ENCODE data around the gene JAK1. TPM values are rescaled to one million over a fixed set of nuclear protein-coding genes. Genes with fewer than 3 reads are reported as not detected.

JAK1 gene
- total and polyA plus RNA-seq, 2 of the 8 experiments (the other 6 are each of a cell fraction or from before 2014, with no cell fraction given), result 7.8 to 24.5 TPM

GRCh38 chr1:64798872-64799271, 167.5 kb downstream of the JAK1 start (continued):
- TF ChIP-seq RAD21 (IDR thresholded peaks at IDR 0.05 in 1 of 2, conservative IDR thresholded peaks at IDR 0.05 in 1 of 2; ENCODE audit: low read depth in 2 of 2, low read length in 2 of 2) (no peak), CTBP2 (IDR thresholded peaks at IDR 0.05; ENCODE audit: borderline replicate concordance, insufficient read depth, insufficient read length, low read length) (no peak), RNF2 (IDR thresholded peaks at IDR 0.05; ENCODE audit: borderline replicate concordance, low read depth, low read length, missing control alignments, poor library complexity, severe bottlenecking) (no peak), SUZ12 (IDR thresholded peaks at IDR 0.05; ENCODE audit: low read length) (no peak), EZH2 (IDR thresholded peaks at IDR 0.05; ENCODE audit: low read depth, low read length, severe bottlenecking) (no peak)
- TF ChIP-seq, protein P1, sequence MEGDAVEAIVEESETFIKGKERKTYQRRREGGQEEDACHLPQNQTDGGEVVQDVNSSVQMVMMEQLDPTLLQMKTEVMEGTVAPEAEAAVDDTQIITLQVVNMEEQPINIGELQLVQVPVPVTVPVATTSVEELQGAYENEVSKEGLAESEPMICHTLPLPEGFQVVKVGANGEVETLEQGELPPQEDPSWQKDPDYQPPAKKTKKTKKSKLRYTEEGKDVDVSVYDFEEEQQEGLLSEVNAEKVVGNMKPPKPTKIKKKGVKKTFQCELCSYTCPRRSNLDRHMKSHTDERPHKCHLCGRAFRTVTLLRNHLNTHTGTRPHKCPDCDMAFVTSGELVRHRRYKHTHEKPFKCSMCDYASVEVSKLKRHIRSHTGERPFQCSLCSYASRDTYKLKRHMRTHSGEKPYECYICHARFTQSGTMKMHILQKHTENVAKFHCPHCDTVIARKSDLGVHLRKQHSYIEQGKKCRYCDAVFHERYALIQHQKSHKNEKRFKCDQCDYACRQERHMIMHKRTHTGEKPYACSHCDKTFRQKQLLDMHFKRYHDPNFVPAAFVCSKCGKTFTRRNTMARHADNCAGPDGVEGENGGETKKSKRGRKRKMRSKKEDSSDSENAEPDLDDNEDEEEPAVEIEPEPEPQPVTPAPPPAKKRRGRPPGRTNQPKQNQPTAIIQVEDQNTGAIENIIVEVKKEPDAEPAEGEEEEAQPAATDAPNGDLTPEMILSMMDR (IDR thresholded peaks at IDR 0.05; ENCODE audit: control extremely low read depth in 1 of 3, insufficient read depth in 1 of 3, low read depth in 1 of 3, low read length in 3 of 3), result no peak

Data from H1 (cell line).